Activated CD8-positive, alpha-beta memory T cell treated with anti-CD3 and anti-CD28 coated beads, Interleukin-2, amount 10 ng/mL, durations not matched to agents 7 days and 5 days (primary cell): ENCODE results near the gene ESAM. TPM values are rescaled to one million over a fixed set of nuclear protein-coding genes. Genes with fewer than 3 reads are reported as not detected.

ENCODE experiments used
- ATAC-seq: fragments of 150-1000 bp; cut with Tn5 transposase; one replicate; pipeline ENCODE4 v1.10.0; 2021; ENCODE audit warnings: moderate library complexity
- CTCF ChIA-PET: fragments of 350-600 bp; sonication (Branson Sonifier 250); formaldehyde crosslinking; loops from one replicate; lab custom pipeline; 2021; ENCODE audit warnings: antibody characterized with exemption; lab: Charles Lee
- DNase-seq: peaks from one replicate; pipeline ENCODE4 v3.0.0-alpha.2; 2020
- H3K27ac Mint-ChIP-seq: one replicate; pipeline ENCODE4 v1.8.0; 2021; ENCODE audit warnings: mild to moderate bottlenecking, mixed read lengths
- H3K27me3 Mint-ChIP-seq: one replicate; pipeline ENCODE4 v1.8.0; 2021; ENCODE audit warnings: mixed read lengths
- H3K36me3 Mint-ChIP-seq: one replicate; pipeline ENCODE4 v1.8.0; 2021; ENCODE audit warnings: mild to moderate bottlenecking, mixed read lengths
- H3K4me1 Mint-ChIP-seq: one replicate; pipeline ENCODE4 v1.8.0; 2021; ENCODE audit warnings: mixed read lengths
- H3K4me3 Mint-ChIP-seq: one replicate; pipeline ENCODE4 v1.8.0; 2021; ENCODE audit warnings: mild to moderate bottlenecking, moderate library complexity, mixed read lengths
- H3K9me3 Mint-ChIP-seq: one replicate; pipeline ENCODE4 v1.8.0; 2022; ENCODE audit warnings: low read depth, mixed read lengths
- total RNA-seq, 2 experiments: library from RNA; stranded (reverse); gene quantifications; one replicate each; pipeline ENCODE4 v1.2.3, GENCODE V29; 2021

The ESAM gene
- total RNA-seq, 2 experiments from 2014 or later: 0.16 to 0.76 TPM

DNA sequence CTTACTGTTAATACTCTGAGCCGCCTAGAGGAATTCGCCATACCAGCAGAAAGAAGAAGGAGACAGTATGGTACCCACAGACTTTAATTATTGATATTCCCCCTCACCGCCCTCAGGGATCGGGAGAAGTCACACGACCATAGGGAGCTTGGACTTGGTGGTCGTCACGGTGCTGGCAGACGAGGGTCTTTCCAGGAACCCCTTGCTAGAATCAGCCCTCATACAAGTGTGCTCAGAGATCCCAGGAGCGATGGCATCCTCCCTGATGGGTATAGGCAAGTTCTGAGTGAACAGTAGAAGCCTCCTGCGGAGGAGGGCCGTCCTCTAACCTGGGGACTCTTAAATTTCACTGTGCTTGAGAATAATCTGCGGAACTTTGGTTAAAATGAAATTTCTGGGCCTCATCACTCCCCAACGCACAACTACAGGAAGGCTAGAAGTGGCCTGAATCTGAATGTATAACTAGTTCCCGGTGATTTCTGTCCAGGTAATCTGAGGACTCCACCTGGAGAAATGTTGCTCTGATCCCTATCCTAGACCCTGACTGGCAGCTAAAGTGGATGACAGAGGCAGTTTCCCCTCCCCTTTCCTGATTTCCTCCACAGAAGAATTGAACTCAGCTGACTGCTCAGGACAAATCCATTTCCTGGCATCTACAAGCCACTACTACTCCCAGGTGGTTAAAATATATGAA is 14.5 kb downstream of the ESAM start:
- ATAC-seq (no peak), DNase-seq (no peak)
- Mint-ChIP-seq H3K4me1 (peaks cover 14% of the 10 kb centered on the region), H3K36me3 (no peaks in the 10 kb centered on the region), H3K4me3 (peak overlapping the region; percentile 89), H3K27ac (no peak overlapping the region), H3K9me3 (no peaks in the 10 kb centered on the region), H3K27me3 (peaks cover 22% of the 10 kb centered on the region)
- CTCF ChIA-PET: interaction anchor here (1.1 to 7.7 kb wide), 20 partner anchors 8 to 359 kb away, joined by 3 to 69 read pairs (median 10); partner anchors contain the start of genes ESAM, MSANTD2, SIAE and SPA17

DNA sequence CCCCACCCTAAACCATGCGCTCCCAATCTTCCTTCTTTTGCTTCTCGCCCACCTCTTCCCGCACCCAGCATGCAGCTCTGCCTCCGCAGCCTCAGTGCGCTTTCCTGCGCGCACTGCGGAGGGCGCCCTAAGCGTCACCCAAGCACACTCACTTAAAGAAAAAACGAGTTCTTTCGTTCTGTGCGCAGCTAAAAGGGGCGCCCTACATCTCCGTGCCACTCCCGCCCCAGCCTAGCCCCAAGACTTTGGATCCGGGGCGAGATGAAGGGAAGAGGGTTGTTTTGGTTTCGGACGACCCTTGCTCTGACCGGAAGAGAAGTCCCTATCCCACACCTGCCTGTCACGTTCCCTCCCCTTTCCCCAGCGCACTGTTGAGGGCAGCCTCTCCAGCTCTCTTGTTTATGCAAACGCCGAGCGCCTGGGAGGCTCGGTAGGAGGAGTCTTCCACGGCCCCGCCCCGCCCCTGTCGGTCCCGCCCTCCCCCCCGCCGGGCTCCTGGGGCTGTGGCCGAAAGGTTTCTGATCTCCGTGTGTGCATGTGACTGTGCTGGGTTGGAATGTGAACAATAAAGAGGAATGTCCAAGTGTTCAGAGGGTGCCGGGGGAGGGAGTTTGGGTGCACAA is 15.4 kb downstream of the ESAM start:
- Mint-ChIP-seq H3K27me3 (peaks cover 26% of the 10 kb centered on the region), H3K4me3 (peak overlapping the region; percentile 89), H3K36me3 (no peaks in the 10 kb centered on the region), H3K4me1 (peaks cover 14% of the 10 kb centered on the region), H3K9me3 (no peaks in the 10 kb centered on the region), H3K27ac (peak overlapping the region; percentile 89)
- DNase-seq (peak; percentile 85), ATAC-seq (peak; percentile 92)
- CTCF ChIA-PET: interaction anchor here (0.6 to 7.7 kb wide), 33 partner anchors 9 to 1141 kb away, joined by 3 to 69 read pairs (median 3); partner anchors contain the start of genes ESAM, MSANTD2, SIAE and SPA17

DNA sequence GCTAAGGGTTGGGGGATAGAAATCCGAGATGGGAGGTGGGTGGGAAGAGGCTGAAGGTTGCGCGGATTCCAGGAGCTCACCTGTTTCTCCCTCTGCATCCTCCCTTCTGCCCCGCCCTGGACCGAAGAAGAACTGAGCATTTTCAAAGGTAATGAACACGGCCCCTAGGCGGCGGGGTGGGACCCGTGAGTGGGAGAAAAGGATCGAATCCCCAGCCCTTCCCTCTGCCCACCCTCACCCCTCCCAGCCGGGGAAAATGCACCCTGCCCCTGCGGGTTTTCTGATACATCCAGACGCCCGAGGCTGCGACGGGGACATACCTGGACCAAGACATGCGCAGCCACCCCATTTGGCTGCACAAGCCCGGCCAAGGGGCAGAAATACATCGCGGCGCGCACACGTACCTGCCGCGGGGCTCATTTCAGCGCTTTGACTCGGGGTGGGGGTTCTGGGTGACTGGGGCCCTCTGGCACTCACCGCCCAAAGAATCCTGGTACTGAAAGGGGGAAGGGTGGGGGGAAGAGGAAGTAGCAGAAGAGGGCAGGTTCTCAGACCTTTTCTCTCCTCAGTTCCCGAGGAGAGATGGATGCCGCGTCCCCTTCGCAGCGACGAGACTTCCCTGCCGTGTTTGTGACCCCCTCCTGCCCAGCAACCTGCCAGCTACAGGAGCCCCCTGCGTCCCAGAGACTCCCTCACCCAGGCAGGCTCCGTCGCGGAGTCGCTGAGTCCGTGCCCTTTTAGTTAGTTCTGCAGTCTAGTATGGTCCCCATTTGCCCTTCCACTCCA is 16.1 kb downstream of the ESAM start:
- Mint-ChIP-seq H3K27me3 (peaks cover 33% of the 10 kb centered on the region), H3K9me3 (no peaks in the 10 kb centered on the region), H3K36me3 (no peaks in the 10 kb centered on the region), H3K27ac (peak overlapping the region; percentile 89), H3K4me1 (peaks cover 14% of the 10 kb centered on the region), H3K4me3 (peak overlapping the region; percentile 89)
- ATAC-seq (peak; percentile 21), DNase-seq (peak; percentile 57)
- CTCF ChIA-PET: interaction anchor here (0.6 to 7.7 kb wide), 35 partner anchors 10 to 1142 kb away, joined by 3 to 69 read pairs (median 3); partner anchors contain the start of genes ESAM, MSANTD2, SIAE and SPA17

DNA sequence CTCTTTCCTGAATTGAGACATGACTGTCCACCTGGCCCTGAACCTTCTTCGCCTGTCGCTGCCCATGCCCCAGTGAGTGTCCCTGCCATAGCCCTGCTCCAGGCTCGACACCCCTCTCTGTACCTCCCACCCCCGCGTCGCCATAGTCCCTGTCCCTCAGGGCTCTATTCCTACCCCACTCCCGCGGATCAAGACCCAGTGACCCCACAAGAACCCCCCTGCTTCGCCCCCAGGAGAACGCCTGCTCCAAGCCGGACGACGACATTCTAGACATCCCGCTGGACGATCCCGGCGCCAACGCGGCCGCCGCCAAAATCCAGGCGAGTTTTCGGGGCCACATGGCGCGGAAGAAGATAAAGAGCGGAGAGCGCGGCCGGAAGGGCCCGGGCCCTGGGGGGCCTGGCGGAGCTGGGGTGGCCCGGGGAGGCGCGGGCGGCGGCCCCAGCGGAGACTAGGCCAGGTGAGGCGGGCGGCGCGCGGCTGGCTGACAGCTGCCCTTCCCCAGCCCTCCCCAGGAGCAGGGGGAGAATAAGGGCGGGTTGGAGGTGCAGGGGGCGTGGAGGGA is 16.7 kb downstream of the ESAM start:
- ATAC-seq (no peak), DNase-seq (no peak)
- no peaks in the 10 kb centered on the region for H3K36me3 Mint-ChIP-seq
- H3K27ac Mint-ChIP-seq: no peak overlapping the region
- peaks cover 40% of the 10 kb centered on the region for H3K27me3 Mint-ChIP-seq
- H3K4me1 Mint-ChIP-seq: peaks cover 19% of the 10 kb centered on the region
- H3K9me3 Mint-ChIP-seq: no peaks in the 10 kb centered on the region
- H3K4me3 Mint-ChIP-seq: peak overlapping the region; percentile 44
- CTCF ChIA-PET: interaction anchor here (1.1 to 7.7 kb wide), 16 partner anchors 9 to 1143 kb away, joined by 3 to 69 read pairs (median 5); partner anchors contain the start of genes ESAM, MSANTD2, SIAE and SPA17

DNA sequence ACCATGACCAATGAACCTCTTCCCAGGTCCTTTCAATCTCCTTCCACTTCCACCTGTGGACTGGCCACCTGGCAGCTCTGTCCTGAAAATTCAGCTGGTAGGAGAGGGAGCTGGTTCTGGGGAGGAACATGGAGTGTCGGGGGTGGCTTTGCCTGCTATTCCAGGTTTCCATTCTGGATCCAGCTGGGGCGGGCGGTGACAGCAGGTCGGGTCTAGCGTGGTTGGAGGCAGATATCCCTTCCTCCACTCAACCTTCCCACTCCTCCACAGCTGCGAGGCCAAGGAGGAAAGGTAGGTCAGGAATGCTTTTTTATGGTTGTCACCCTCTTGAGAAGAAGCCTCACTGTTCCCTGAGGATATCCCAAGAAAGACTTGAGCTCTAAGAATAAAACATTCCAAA is 19.0 kb downstream of the ESAM start:
- Mint-ChIP-seq H3K36me3 (no peaks in the 10 kb centered on the region), H3K4me1 (peaks cover 23% of the 10 kb centered on the region), H3K9me3 (no peaks in the 10 kb centered on the region), H3K27ac (no peak overlapping the region), H3K27me3 (peaks cover 45% of the 10 kb centered on the region), H3K4me3 (no peak overlapping the region)
- CTCF ChIA-PET: interaction anchor here (0.5 to 7.7 kb wide), 6 partner anchors 15 to 1586 kb away, joined by 3 to 69 read pairs (median 4); no protein-coding TSS in a partner anchor
- ATAC-seq: no peak
- no peak for DNase-seq

DNA sequence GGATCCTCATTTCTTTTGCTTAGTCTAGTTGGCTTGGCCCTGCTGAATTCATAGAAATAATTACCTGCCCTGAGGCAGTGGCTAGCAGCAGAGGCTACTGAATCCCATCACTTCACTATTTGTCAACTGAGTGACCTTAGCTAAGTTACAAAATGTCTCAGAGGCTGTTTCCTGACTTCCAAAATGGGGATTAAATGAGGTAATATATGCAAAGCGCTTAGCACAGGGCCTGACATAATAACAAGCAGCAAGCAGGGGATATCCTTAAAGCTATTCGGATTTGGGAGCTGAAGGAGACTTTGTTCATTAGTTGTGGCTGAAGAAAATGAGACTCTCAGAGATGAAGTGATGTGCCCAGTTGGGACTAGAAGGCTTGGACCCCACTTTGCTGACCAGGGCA is 19.5 kb downstream of the ESAM start:
- CTCF ChIA-PET: interaction anchor here (0.5 to 7.7 kb wide), 5 partner anchors 16 to 1585 kb away, joined by 3 to 69 read pairs (median 4); no protein-coding TSS in a partner anchor
- peaks cover 49% of the 10 kb centered on the region for H3K27me3 Mint-ChIP-seq
- H3K4me3 Mint-ChIP-seq: no peak overlapping the region
- no peaks in the 10 kb centered on the region for H3K9me3 Mint-ChIP-seq
- DNase-seq (no peak), ATAC-seq (no peak)
- H3K36me3 Mint-ChIP-seq: no peaks in the 10 kb centered on the region
- H3K4me1 Mint-ChIP-seq: peaks cover 23% of the 10 kb centered on the region
- no peak overlapping the region for H3K27ac Mint-ChIP-seq

DNA sequence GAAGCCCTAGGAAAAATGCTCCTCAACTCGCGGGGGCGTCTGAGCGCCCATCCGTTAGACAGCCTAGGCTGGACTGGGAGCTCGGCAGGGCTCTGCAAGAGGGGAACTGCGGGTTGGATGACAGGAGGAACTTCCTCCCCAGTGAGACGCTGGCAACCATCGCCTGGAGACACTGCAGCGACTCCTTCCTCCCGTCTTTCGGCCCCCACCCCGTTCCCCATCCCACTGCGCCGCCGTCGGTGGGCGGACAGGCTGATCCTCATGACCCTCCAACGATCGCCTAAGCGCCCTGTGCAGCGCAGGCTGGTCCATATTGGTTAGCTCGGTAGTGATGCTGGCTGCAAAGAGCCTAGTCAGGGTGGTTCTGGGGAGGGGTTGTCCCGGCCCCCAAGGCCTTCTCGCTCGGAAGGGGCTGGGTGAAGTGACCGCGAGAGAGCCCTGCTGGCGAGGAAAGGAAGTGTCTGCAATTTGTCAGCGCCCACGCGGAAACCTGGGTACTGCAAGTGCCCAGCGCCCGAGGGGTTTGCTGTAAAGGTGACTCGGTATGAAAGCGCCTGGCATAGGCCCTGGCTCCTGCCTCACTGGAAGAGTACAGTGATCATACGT is 21.7 kb downstream of the ESAM start:
- Mint-ChIP-seq H3K9me3 (no peaks in the 10 kb centered on the region), H3K36me3 (no peaks in the 10 kb centered on the region), H3K27me3 (peaks cover 65% of the 10 kb centered on the region), H3K27ac (no peak overlapping the region), H3K4me3 (peak overlapping the region; percentile 74), H3K4me1 (peaks cover 19% of the 10 kb centered on the region)
- CTCF ChIA-PET: interaction anchor here (0.9 to 3.1 kb wide), 11 partner anchors 13 to 96 kb away, joined by 3 to 10 read pairs (median 5); partner anchors contain the start of genes SIAE and SPA17
- peak; percentile 61 for DNase-seq
- peak; percentile 31 for ATAC-seq

DNA sequence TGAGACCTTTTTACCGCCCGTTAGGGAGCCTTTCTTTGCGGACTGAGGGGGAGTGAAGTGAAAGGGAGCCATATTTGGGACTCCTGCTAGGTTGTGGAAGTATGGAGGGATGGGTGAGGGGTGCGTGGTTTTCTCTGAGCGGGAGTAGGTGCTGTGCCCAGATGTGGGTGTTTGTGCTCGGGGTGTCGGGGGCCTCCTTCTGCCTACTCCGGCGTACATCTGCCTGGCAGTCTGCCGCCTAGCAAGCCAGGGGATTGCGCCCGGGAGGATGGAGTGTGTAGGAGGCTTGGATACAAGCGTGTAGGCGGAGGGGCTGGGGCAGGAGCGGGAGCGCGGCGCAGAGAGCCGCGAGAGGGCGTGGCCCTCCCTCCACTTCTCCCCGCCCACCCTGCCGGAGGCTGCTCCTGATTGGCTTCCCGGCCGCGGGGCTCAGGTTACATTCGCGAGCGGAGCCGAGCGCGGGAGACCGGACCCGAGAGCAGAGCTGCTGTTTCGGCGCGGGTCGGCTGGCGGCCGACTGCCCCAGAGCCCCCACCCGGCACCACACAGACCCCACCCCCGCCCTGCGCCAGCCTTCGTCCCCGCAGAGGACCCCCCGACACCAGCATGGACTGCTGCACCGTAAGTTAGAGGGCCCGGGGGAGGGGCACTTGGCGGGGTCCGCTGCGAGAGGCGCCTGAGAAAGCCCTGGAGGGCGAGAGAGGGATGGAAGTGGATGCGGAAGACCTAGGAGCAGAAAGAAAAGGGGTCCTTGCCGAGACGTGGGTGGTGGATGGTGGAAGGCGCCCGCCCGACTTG is 22.4 kb downstream of the ESAM start, which contains the start of gene NRGN:
Gene NRGN, plus strand, starts transcription at position 464 of the 798 bp plus-strand sequence. Its CDS starts 143 bp downstream, at position 607.
- Mint-ChIP-seq H3K4me3 (peak within 1 kb of the TSS; percentile 74), H3K27me3 (peaks cover 67% of the 10 kb centered on the region), H3K36me3 (no peaks in the 10 kb centered on the region), H3K4me1 (peaks cover 15% of the 10 kb centered on the region), H3K27ac (no peak within 1 kb of the TSS), H3K9me3 (no peaks in the 10 kb centered on the region)
- CTCF ChIA-PET: interaction anchor here (1.0 to 3.1 kb wide), 7 partner anchors 17 to 97 kb away, joined by 3 to 10 read pairs (median 6); no protein-coding TSS in a partner anchor
- DNase-seq (peak; percentile 90), ATAC-seq (peak; percentile 98)

DNA sequence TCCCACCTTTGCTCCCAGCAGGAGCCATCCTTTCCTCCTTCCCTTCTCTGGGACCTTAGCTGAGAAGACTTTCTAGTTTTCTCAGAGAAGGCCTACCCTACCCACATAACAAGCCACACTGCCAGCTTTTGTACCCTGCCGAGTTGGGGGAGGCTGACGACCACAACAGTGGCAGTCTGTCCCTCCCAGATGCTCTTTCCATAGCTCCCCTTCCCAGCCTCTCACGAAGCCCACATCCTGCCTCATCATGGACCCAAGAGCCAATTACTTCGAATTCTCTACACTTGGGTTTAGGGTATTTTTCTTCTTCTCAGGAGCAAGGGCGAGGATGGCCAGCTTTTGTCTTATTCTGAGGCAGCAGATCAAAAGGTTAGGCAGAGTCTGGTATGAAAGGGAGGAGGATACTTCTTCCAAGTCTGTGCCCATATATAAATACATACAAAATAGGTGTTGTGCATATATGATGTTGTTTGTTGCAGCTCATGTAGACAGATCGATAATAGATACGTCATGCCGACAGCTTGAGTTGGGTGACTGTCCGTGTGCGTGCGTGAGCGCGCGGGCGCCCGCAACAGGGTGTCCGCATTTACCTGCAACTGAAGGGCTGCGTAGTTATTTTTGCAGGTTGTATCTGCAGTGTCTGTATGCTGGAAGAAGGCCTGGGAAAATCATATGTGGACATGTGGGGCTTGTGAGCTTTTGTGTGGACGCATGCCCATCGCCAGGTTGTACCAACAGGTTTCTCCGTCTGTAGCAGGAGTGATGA is 23.2 kb downstream of the ESAM start:
- H3K27me3 Mint-ChIP-seq: peaks cover 66% of the 10 kb centered on the region
- H3K4me3 Mint-ChIP-seq: peak overlapping the region; percentile 74
- no peak for DNase-seq
- H3K36me3 Mint-ChIP-seq: no peaks in the 10 kb centered on the region
- no peak for ATAC-seq
- H3K27ac Mint-ChIP-seq: no peak overlapping the region
- peaks cover 15% of the 10 kb centered on the region for H3K4me1 Mint-ChIP-seq
- CTCF ChIA-PET: interaction anchor here (1.4 to 3.1 kb wide), 6 partner anchors 18 to 97 kb away, joined by 3 to 10 read pairs (median 6); no protein-coding TSS in a partner anchor
- no peaks in the 10 kb centered on the region for H3K9me3 Mint-ChIP-seq

DNA sequence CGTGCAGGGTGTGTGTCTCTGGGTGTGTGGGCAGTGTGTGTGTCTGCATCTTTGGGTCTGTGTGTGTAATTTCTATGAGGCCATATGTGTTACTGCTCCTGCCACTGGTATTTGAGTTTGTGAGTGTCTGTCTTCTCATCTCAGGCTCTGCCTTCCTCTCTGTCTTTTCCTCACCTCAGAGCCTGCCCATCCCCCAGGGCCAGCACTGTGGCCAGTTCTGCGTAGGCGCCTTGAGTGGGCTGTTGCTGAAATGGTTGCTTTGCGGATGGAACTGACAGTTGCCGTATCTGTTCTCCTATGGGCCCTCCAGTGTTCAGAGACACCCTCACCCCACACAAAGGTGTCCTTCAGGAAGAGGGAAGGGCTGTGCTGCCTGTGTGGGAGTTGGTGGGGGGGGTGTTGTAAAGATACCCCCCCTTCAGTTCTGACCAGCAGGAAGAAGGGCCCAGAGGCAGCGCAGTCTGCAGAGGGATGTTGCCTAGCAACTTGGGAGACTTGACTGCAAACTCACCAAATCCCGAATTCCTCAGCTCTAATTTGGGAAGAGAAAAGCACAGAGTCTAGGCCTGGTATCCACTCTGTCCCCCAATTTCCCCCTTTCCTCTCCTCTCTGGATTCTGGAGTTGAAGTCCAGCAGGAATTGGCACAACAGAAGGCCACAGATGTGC is 24.3 kb downstream of the ESAM start:
- DNase-seq: no peak
- Mint-ChIP-seq H3K27ac (no peak overlapping the region), H3K9me3 (no peaks in the 10 kb centered on the region), H3K36me3 (no peaks in the 10 kb centered on the region), H3K27me3 (peaks cover 62% of the 10 kb centered on the region), H3K4me3 (no peak overlapping the region), H3K4me1 (peaks cover 15% of the 10 kb centered on the region)
- CTCF ChIA-PET: interaction anchor here (1.2 to 1.9 kb wide), 2 partner anchors 11 to 56 kb away, joined by 3 to 4 read pairs; no protein-coding TSS in a partner anchor
- no peak for ATAC-seq
